ENCODE results near the gene FMN1. TPM values are rescaled to one million over a fixed set of nuclear protein-coding genes. Genes with fewer than 3 reads are reported as not detected.

The FMN1 gene
- total and polyA plus RNA-seq, 7 donors = 3.0 to 19.9 (median 6.7) TPM

DNA sequence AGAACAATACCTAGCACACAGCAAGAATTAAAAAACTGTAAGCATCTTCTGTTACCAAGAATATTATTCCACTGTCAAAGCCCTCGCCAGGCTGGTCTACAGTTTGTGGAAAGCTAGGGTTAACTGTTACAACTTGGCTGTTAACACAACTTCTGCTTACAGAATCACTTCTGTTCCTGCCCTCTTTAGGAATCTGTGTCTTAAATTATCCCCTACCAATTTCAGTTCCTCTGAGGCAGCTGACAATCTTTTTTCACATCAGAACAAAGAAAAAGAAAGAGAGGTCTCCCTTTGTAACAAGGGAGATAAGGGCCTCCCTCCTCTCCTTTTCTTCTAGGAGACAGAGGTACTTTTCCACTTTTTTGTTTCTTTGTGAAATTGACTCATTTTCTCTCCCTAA lies 188.9 kb downstream of the FMN1 start:
- WGBS, 2 donors = 79 to 95% methylated on average over 1 of the region's 1 CpG
- TF ChIP-seq POLR2AphosphoS5 (IDR thresholded peaks at IDR 0.05) (no peak), EP300 (IDR thresholded peaks at IDR 0.05) (no peak), CTCF (IDR thresholded peaks at IDR 0.05) (no peak), POLR2A (IDR thresholded peaks at IDR 0.05) (no peak)
- no peaks in the 10 kb centered on the region for H3K36me3 ChIP-seq
- no peak overlapping the region for H3K4me3 ChIP-seq
- H3K27me3 ChIP-seq = no peaks in the 10 kb centered on the region
- no peak for DNase-seq
- no peak overlapping the region for H3K27ac ChIP-seq
- peaks cover 0 to 14% (median 10%) of the 10 kb centered on the region in 4 donors for H3K4me1 ChIP-seq
- no peaks in the 10 kb centered on the region for H3K9me3 ChIP-seq
- intact Hi-C loops (cut with DNase I) = no loop called here

GRCh38 chr15:33001926-33002325 lies 192.6 kb downstream of the FMN1 start:
- intact Hi-C loops (cut with DNase I) = no loop called here
- no peak for TF ChIP-seq EP300 (IDR thresholded peaks at IDR 0.05)
- no peak for TF ChIP-seq POLR2AphosphoS5 (IDR thresholded peaks at IDR 0.05)
- Histone ChIP-seq H3K9me3 (no peaks in the 10 kb centered on the region), H3K27me3 (no peaks in the 10 kb centered on the region), H3K4me1 (no peaks in the 10 kb centered on the region), H3K27ac (no peak overlapping the region), H3K36me3 (no peaks in the 10 kb centered on the region), H3K4me3 (no peak overlapping the region)
- no peak for DNase-seq

GRCh38 chr15:32998979-32999672 lies 195.4 kb downstream of the FMN1 start:
- 83 to 93% methylated on average over 4 of the region's 4 CpGs for WGBS, 2 donors
- Histone ChIP-seq H3K27me3 (no peaks in the 10 kb centered on the region), H3K27ac (peak overlapping the region in 2 of 4 donors; percentile 17 to 28), H3K36me3 (no peaks in the 10 kb centered on the region), H3K4me1 (peaks cover 0 to 6% (median 2%) of the 10 kb centered on the region in 4 donors), H3K4me3 (no peak overlapping the region), H3K9me3 (no peaks in the 10 kb centered on the region)
- peak; percentile 86 for DNase-seq
- intact Hi-C loops (cut with DNase I) = loop anchor here (10.0 kb wide), 1 partner anchor 154 kb away; no protein-coding TSS in a partner anchor
- no peak for TF ChIP-seq CTCF (IDR thresholded peaks at IDR 0.05)
- TF ChIP-seq POLR2AphosphoS5 (IDR thresholded peaks at IDR 0.05) = peak; percentile 26 to 63 (median 48)

- H3K27ac ChIP-seq = no peak overlapping the region
- no peak for TF ChIP-seq EP300 (IDR thresholded peaks at IDR 0.05)
- no peak for TF ChIP-seq POLR2A (IDR thresholded peaks at IDR 0.05)
- no peak for TF ChIP-seq CTCF (IDR thresholded peaks at IDR 0.05)
- no peak for TF ChIP-seq POLR2AphosphoS5 (IDR thresholded peaks at IDR 0.05)
- no peaks in the 10 kb centered on the region for H3K36me3 ChIP-seq
- H3K9me3 ChIP-seq = no peaks in the 10 kb centered on the region
- H3K27me3 ChIP-seq = no peaks in the 10 kb centered on the region
- H3K4me1 ChIP-seq = peaks cover 0 to 6% (median 2%) of the 10 kb centered on the region in 4 donors
- H3K4me3 ChIP-seq = no peak overlapping the region
- no peak for DNase-seq
- intact Hi-C loops (cut with DNase I) = loop anchor here (10.0 kb wide), 1 partner anchor 153 kb away; no protein-coding TSS in a partner anchor
- WGBS, 2 donors = 94 to 100% methylated on average over 1 of the region's 1 CpG
These were observed 196.3 kb downstream of the FMN1 start for GRCh38 chr15:32998182-32998581.

DNA sequence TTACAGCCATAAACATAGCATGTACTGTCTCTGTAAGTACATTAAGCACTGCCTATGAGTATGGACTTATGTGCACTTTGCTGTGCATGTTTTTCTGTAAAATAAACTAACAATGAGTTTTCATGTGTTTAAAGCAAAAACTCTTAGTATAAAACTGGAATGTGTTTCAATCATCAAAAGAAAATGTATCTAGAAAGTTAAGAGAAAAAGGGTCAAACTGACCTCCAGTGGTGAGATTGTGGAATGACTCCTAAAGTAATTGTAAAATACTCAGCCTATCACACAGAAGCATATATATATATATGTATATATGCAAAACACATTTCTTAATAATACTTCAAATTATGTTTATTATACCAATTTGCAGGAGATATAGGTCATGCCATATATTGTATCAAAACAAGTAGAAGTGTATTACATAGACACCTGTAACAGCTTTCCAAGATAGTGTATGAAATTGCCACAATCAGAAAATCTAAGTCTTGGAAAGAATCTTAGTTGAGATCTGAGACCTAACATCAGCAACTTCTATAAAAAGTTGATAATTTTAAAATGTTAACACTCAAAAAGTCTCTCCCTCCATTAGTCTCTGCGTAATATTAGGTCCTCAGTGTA lies 199.6 kb downstream of the FMN1 start:
- Histone ChIP-seq H3K4me1 (peaks cover 0 to 12% (median 3%) of the 10 kb centered on the region in 4 donors), H3K4me3 (no peak overlapping the region), H3K9me3 (no peaks in the 10 kb centered on the region), H3K27ac (no peak overlapping the region), H3K27me3 (no peaks in the 10 kb centered on the region), H3K36me3 (no peaks in the 10 kb centered on the region)
- intact Hi-C loops (cut with DNase I) = loop anchor here (2.0 to 10.0 kb wide), 2 partner anchors 150 to 332 kb away; no protein-coding TSS in a partner anchor
- TF ChIP-seq POLR2AphosphoS5 (IDR thresholded peaks at IDR 0.05) (no peak), CTCF (IDR thresholded peaks at IDR 0.05) (peak in 3 of 4 experiments; percentile 40 to 62 (median 56)), EP300 (IDR thresholded peaks at IDR 0.05) (no peak)
- WGBS, 2 donors = 87 to 96% methylated on average over 1 of the region's 1 CpG
- no peak for DNase-seq
